KBM-7 (cell line): ENCODE data around the gene CDCP1.

Experiments used
- DNase-seq: peaks from one replicate; pipeline ENCODE4 v3.0.0-alpha.2; 2015
- in situ Hi-C: fragments of 300-500 bp; cut with MboI; formaldehyde crosslinking; loops from 2 replicates; pipeline ENCODE4 v1.14.3; 2020; ENCODE audit warnings: low sequenced_read_pairs, low pct_unique_long_range_greater_than_20kb, mixed read lengths

Gene CDCP1

DNA sequence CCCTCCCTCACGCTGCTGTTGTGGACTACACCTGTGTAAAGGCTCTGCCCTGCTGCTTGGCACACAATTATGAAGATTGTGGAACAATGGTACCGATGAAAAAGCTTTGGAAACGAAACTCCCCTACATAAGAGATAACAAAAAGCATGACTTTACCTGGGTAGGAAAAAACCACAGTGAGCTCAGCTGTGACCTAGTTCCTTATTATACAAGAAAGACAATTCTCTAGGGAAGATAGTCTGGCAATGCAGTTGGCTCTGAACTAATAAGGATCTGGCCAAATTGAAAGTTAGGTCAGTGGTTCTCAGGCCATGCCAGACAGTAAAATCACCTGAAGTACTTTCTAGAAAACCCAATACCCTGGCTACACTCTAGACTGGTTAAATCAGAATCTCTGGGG lies 104.0 kb downstream of the CDCP1 start:
- DNase-seq: no peak
- in situ Hi-C loops: loop anchor here (10.0 to 25.0 kb wide), 3 partner anchors 173 to 620 kb away; no protein-coding TSS in a partner anchor

DNA sequence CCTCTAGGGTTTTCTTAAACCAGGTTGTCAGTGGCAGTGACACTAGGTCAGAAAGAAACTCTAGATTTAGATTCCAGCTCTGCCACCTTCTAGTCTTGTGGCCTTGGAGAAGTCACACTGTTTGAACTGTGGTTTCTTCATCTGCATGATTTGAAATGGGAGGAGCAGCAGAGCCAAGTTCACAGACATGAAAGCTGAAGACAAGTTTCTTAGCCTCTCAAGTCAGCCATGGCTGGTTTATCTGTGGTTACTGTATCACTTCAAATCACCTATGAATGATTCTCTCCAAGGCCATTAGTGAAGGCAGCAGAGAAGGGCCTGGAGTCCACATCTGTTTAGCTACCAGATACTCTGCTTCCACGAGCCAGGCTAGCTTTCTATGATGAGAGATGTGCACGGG lies 104.5 kb downstream of the CDCP1 start:
- DNase-seq: no peak
- in situ Hi-C loops: loop anchor here (10.0 to 25.0 kb wide), 3 partner anchors 173 to 621 kb away; no protein-coding TSS in a partner anchor

DNA sequence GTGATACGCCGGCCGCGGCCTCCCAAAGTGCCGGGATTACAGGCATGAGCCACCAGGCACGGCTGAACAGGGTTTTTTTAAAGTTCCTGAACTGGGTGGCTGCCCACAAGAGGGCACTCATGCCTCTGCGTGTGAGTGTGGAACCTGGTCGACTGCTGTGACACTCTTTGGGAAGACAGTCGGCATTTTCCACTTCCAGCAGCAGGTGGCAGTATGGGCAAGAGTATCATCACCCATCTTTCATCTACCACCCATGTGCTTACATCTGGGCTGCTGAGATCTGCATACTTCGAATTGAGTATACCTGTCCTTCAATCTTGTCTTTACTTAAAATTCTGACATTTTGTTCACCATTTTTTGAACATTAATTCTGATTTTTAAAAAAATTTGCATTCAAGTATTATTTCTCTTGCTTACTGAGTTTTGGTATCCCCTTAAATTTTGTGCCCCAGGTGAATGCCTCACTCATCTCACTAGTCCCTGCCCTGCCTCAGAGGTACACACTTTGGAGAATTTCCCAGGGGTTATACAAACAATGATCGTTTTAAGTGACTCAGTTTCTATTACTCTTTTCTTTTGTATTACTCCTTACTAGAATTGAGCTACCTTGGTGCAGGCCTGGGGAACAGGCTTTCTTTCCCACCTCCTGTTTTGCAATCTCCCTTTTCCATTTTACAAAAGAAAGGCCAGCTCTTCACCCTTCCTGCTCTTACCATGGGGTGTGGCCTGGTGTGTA lies 108.3 kb downstream of the CDCP1 start:
- DNase-seq: peak; percentile 99
- in situ Hi-C loops: loop anchor here (25.0 kb wide), 1 partner anchor 624 kb away; no protein-coding TSS in a partner anchor

DNA sequence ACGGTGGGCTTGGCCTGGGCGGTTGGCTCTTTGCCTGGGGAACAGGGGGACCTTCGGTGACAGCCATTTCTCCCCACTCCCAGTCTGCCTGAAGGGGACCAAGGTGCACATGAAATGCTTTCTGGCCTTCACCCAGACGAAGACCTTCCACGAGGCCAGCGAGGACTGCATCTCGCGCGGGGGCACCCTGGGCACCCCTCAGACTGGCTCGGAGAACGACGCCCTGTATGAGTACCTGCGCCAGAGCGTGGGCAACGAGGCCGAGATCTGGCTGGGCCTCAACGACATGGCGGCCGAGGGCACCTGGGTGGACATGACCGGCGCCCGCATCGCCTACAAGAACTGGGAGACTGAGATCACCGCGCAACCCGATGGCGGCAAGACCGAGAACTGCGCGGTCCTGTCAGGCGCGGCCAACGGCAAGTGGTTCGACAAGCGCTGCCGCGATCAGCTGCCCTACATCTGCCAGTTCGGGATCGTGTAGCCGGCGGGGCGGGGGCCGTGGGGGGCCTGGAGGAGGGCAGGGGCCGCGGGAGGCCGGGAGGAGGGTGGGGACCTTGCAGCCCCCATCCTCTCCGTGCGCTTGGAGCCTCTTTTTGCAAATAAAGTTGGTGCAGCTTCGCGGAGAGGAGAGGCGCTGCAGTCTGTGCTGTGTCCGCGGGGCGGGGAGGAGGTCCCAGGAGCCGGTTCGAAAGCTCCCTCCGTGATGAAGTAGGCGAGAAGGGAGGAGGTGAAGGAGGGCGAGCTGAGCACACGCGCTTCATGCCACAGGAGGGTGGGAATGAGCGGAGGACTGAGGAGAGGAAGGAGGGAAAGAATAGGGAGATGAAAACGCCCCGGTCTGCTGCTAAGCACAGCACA lies 110.5 kb downstream of the CDCP1 start:
- no peak for DNase-seq
- in situ Hi-C loops: loop anchor here (25.0 kb wide), 1 partner anchor 627 kb away; no protein-coding TSS in a partner anchor

DNA sequence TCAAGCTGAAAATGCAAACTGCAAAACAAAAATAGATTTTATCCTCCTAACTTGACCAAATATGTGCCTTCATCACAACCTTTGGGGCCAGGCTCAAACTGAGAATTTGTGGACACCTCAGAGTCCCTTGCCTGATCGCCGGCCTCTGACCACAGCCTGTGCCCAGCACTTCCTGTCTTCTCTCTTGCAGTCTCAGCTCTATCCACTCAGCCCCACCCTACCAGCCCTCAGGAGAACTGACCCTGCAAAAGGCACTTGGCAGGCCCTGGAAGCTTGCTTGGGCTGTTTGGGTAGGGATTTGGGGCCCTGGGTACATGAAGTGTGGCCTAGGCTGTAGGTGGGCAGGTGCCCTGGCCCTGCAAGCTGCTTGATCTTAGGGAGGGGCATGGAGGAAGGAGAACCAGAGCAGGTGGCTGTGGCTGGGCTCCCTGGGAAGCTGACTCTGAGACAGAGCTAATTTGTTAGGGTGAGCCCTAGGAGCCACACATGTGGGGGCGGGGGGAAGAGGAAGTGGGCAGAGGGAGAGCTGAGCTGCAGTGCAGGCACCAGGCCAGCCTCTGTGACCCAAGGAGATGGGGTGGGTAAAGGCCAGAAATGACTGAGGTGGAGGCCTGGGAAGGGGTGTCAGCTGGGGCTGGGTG lies 111.4 kb downstream of the CDCP1 start:
- in situ Hi-C loops: loop anchor here (25.0 kb wide), 1 partner anchor 628 kb away; no protein-coding TSS in a partner anchor
- peak; percentile 79 for DNase-seq

DNA sequence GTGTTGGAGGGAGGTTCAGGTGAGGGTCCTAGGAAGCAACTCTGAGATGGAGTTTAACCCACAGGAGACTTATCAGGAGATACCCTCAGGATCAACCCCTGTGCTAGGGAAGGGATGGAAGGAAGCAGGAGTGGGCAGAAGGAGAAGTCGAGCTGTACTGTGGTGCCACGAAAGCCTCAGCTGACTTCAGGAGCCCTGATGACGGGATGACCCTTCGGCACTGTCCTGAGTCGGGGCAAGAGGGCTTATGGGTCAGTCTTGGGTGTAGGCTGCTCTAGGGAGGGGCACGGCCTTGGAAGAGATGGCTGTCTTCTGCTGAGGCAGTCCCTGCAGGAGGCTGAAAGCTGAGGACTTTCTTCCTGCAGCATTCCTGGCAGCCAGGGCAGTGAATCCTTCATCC lies 112.4 kb downstream of the CDCP1 start:
- no peak for DNase-seq
- in situ Hi-C loops: loop anchor here (25.0 kb wide), 1 partner anchor 629 kb away; no protein-coding TSS in a partner anchor
